Middle frontal gyrus (tissue), 1 donor: Measurements from ENCODE around the gene DUSP18.
"Not testable (repeated sequence)": the region's sequence is repeated elsewhere in the genome, so short reads cannot be mapped to it uniquely, and the experiment has no call there.

ENCODE experiments used
- DNase-seq: peaks from one replicate; pipeline ENCODE4 v3.0.0-alpha.2; 2015; ENCODE audit warnings: low spot score; ENCODE audit errors: extremely low spot score

The DUSP18 gene

DNA sequence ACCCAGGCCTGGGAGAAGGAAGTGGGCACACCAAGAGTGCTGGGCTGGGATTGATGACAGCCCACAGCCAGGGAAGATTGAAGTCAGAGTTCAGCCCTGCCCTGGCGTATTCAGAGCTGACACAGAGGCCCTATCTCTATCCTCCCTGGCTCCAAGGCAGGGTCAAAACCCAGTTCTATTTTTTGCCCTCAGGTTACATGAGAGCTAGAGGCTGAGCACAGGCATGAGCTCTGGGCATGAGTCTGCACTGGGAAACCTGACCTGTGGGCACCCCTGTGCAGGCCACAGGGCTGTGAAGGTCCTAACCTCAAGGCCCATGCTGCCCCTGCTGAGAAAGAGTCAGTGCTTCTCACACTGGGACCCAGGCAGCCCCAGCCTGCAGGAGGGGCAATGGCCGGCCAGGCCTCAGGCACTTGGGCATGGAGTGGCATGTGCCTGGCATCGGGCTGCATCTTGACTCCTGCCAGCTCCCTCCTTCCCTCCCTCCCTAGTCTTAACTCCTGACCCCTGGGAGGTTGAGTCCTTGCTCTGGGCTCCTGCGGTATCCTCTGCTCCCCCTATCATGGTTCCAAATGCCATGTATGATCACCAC, 26.7 kb downstream of the DUSP18 start:
- DNase-seq, result no peak

DNA sequence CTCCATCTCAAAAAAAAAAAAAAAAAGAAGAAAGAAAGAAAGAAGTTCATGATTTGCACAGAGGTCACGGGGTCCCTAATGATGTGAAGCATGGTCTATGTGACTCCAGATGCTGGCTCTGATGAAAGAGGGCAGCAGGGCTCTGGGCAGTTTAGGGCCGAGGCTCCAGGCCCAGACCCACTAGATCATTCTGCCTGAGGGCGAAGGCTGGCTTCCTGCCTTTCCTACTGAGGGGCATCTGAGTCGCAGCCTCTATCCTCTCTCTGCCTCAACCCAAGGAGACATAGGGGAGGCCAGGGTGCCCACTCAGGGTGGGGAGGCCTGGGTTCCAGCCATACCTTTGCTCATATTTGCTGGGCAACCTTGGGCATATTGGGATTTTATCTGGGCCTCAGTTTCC, 27.3 kb downstream of the DUSP18 start:
- no peak for DNase-seq

DNA sequence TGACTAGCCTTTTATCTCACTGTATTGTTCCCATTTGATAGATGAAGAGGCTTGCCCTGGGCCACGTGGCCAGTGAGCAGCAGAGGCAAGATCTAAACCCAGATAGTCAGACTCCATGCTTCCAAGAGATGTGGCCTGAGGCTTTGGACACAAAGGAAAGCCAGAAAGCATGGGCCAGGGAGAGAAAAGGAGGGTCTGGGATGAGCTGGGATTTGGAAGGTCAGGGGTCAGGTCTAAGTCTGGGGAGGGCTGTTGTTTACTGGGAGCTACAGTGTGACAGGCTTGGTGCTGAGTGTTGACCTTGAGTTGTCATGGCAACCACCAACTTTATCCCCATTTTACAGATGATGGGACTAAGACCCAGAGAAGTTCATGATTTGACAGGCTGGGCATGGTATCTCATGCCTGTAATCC, 30.0 kb downstream of the DUSP18 start:
- DNase-seq, result no peak

DNA sequence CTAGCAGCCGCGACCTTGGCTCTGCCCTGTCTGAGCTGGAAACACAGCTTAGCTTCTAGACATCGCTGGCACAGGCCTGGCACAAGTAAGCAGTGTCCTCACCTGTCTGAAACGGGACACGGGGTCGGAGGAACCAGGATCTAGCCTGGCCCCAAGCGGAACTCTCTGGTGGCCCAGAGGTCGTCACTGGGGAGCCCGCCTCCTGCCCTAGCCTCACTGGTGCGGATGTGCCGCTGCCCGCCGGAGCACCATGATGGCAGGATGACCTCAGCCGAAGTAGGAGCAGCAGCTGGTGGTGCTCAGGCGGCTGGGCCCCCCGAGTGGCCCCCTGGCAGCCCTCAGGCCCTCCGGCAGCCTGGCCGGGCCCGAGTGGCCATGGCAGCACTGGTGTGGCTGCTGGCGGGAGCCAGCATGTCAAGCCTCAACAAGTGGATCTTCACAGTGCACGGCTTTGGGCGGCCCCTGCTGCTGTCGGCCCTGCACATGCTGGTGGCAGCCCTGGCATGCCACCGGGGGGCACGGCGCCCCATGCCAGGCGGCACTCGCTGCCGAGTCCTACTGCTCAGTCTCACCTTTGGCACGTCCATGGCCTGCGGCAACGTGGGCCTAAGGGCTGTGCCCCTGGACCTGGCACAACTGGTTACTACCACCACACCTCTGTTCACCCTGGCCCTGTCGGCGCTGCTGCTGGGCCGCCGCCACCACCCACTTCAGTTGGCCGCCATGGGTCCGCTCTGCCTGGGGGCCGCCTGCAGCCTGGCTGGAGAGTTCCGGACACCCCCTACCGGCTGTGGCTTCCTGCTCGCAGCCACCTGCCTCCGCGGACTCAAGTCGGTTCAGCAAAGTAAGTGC, 31.2 kb downstream of the DUSP18 start:
- DNase-seq, result no peak

DNA sequence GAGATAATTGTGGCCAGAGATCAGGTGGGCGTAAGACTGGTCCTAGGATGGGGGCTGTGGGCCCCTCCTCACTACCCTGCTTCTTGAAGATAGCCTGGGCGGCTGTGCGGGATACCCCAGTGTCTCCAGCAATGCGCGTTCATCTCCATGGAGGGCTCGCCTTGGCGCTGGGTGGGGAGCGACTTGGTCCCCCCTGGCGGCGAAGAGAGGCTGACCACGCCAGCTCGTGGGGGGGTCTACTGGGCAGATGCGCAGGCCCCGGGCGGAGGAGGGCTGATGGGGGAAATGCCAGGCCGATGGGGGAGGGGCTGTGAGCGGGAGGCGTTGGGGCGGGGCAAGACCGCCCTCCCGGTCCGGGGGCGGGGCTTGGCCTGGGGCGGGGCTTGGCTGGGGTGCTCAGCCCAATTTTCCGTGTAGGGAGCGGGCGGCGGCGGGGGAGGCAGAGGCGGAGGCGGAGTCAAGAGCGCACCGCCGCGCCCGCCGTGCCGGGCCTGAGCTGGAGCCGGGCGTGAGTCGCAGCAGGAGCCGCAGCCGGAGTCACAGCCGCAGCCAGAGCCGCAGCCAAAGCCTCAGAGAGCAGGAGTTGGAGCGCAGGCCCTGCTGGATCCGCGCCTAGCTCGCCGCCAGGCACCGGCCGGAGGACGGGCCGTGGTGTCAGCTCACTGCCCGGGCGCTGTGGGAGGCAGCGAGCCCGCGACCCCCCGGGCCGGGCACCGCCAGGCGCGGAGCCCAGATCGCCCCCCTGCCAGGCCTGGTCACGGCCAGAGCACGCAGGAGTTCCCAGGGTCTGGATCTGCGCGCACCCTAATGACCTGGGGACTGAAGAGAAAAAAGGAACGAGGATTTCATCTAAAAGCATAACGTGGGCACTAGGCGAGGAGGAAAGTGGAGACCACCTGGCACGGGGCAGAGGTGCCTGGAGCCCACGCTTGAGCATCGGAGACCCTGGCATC, 32.1 kb downstream of the DUSP18 start, which contains the start of gene SLC35E4:
SLC35E4 (plus strand) TSS at position 509 of the 953 bp plus-strand sequence. CDS start 670 bp downstream, outside the sequence.
- peak; percentile 82 for DNase-seq

DNA sequence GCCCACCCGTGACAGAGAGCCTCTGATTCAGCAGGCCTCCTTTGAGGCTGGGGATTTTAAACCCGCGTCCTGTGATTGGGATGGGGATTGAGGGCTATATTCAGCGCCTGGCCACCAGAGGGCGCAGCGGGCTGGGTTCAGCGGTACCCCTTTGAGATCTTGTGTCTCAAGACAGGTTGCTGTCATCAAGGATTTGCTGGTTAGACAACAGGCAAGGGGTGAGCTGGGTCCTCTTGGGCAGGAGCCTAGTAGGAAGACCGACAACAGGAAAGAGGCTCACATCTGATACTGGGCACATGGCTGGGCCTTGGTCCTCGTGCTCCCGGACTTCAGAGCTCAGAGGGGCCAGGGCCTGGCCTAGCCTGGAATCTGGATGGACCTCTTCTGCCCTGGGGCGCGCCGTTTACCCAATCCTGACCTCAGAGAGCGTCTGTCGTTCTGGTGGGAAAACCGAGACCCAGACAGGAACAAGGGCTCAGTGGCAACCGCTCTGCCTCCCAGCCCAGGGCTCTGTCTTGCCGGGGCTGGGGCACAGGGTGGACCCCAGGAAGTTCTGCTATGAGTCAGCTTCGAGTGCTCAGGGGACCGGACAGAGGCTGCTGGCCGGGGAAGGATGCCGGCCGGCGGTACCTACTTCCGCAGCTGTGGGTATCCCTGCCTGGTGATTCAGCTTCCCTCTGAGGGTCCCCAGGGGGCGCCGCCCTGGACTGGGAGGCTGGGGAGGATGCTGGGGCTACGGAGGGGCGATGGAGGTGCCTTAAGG, 33.0 kb downstream of the DUSP18 start:
- DNase-seq, result peak; percentile 82

DNA sequence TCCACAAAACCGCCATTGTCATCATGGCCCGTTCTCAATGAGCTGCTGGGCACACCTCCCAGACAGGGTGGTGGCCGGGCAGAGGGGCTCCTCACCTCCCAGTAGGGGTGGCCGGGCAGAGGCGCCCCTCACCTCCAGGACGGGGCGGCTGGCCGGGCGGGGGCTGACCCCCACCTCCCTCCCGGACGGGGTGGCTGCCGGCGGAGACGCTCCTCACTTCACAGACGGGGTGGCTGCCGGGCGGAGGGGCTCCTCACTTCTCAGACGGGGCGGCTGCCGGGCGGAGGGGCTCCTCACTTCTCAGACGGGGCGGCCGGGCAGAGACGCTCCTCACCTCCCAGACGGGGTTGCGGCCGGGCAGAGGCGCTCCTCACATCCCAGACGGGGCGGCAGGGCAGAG, 36.2 kb downstream of the DUSP18 start:
- not testable (repeated sequence) for DNase-seq

DNA sequence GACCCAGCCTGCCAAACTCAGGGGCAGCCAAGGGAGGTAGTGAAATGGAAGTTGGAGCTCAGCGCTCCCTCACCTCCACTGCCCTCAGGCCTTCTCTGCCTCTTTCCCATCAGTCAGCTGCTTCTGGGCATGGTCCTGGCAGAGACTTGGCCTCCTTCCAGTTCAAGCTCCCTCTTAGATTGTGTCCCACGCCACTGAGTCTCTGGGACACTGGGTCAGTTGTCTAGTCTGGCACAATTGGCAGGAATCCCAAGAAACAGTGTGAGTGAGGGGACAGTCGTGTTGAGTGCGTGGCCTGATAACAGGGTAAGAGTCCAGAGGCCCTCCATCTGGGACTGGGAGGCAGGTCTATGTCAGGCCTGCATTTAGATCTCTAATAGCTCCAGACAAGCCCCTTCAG, 39.2 kb downstream of the DUSP18 start:
- DNase-seq, result no peak

DNA sequence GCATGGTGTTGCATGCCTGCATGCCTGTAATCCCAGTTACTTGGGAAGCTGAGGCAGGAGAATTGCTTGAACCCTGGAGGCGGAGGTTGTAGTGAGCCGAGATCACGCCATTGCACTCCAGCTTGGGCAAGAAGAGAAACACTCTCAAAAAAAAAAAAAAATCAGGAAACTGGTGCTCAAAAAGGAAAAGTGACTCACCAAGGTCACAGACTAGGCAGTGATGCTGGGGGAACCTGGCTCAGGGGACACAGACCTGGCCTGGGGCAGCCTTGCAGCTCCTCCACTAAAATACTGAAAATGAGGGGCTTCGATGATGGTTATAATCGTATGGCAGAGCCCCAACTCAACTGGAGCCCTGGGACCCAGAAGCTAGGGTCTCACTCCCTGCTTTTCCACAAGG, 40.2 kb downstream of the DUSP18 start:
- DNase-seq, result no peak

DNA sequence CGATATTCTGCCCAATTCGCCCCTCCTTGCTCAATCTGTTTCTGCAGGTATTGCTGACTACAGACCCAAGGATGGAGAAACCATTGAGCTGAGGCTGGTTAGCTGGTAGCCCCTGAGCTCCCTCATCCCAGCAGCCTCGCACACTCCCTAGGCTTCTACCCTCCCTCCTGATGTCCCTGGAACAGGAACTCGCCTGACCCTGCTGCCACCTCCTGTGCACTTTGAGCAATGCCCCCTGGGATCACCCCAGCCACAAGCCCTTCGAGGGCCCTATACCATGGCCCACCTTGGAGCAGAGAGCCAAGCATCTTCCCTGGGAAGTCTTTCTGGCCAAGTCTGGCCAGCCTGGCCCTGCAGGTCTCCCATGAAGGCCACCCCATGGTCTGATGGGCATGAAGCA, 41.3 kb downstream of the DUSP18 start:
- DNase-seq, result no peak

DNA sequence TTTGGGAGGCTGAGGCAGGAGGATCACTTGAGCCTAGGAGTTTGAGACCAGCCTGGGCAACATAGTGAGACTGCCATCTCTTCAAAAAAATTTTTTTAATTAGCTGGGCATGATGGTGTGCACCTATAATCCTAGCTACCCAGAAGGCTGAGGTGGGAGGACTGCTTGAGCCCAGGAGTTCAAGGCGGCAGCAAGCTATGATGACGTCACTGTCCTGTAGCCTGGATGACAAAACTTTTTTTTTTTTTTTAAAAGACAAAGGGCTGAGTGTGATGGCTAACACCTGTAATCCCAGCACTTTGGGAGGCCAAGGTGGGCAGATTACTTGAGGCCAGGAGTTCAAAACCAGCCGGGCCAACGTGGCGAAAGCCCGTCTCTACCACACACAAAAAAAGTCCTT, 47.8 kb downstream of the DUSP18 start:
- not testable (repeated sequence) for DNase-seq

DNA sequence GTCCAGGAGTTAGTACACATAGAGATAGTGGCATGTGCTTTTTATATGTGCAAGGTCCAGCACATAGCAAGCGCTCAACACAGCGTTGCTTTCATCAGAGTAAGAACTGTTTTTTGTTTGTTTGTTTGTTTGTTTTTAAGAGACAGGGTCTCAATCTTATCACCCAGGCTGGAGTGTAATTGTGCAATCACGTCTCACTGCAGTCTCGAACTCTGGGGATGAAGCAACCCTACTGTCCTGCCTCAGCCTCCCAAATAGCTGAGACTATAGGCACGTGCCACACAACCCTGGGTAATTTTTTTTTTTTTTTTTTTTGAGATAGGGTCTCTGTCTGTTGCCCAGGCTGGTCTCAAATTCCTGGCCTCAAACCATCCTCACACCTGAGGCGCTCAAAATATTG, 49.9 kb downstream of the DUSP18 start:
- no peak for DNase-seq

DNA sequence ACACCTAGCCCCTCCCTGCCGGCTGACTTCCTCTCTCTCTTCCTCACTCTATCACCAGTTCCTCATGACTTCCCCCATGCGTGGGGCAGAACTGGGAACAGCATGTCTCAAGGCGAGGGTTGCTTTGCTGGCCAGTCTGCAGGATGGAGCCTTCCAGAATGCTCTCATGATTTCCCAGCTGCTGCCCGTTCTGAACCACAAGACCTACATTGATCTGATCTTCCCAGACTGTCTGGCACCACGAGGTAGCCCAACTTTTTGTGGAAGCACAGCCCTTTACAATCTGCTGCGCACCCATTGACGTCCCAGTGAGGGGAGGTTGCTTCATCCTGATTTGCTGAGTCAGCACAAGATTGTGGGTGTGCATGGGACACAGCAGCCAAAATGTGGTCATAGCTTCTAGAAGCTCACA, 52.1 kb downstream of the DUSP18 start:
- DNase-seq, result no peak

DNA sequence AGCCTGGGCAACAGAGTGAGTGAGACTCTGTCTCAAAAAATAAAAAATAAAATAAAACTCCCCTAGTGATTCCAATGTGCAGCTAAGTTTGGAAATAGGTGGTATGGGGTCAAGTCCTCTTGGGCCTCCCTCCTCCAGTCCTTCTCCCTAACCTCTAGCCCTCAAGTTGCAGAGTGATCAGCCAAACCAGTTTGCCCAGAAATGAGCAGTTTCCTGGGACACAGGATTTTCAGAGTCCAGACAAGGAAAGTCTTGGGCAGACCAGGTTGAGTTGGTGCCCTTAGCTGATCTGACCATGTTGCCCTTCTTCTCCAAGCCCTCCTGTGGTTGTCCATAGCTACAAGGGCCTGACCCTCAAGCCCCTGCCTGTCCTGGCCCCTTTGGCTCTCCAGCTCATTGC, 52.8 kb downstream of the DUSP18 start:
- no peak for DNase-seq

DNA sequence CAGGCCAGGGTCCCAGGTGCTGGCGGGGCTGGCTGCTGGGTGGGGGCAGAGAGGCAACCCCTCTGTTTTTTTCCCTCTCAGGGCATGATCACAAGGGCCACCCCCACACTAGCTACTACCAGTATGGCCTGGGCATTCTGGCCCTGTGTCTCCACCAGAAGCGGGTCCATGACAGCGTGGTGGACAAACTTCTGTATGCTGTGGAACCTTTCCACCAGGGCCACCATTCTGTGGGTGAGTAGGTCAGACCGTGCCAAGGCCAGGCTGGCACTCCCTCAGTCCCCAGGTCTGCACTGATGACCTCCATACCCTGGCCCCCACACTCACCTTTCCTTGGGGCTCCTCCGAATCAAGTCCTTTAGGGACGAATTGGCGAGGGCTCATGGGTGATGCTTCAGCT, 53.4 kb downstream of the DUSP18 start:
- no peak for DNase-seq

DNA sequence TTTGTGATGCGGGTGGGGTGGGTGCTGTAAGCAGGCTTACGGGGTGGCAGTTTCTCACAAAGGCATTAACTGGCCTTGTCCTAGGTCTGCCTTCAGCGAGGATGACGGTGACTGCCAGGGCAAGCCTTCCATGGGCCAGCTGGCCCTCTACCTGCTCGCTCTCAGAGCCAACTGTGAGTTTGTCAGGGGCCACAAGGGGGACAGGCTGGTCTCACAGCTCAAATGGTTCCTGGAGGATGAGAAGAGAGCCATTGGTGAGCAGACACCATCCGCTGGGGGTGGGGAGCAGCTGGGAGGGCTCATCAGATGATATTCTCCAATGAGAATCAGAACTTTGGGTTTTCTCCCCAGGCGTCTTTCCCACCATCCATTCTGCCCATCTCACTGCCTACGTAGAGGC, 54.9 kb downstream of the DUSP18 start:
- DNase-seq, result no peak
